ENCODE results near the gene AUTS2. TPM values are rescaled to one million over a fixed set of nuclear protein-coding genes. Genes with fewer than 3 reads are reported as not detected.

Gene AUTS2
- total and polyA plus RNA-seq, 10 of the 15 experiments (the other 5 are each of a cell fraction or from before 2014, with no cell fraction given) = 6.4 to 55.6 (median 21.6) TPM

- TF ChIP-seq BCLAF1 (IDR thresholded peaks at IDR 0.05) (no peak), GABPA (IDR thresholded peaks at IDR 0.05; ENCODE audit: low read depth) (no peak), BCL11A (IDR thresholded peaks at IDR 0.05; ENCODE audit: low read depth, low read length) (no peak), NR2C1 (IDR thresholded peaks at IDR 0.05) (no peak), ZSCAN29 (IDR thresholded peaks at IDR 0.05) (no peak), SMC3 (IDR thresholded peaks at IDR 0.05; ENCODE audit: borderline replicate concordance, low read length) (no peak), E4F1 (IDR thresholded peaks at IDR 0.05; ENCODE audit: borderline replicate concordance, partially characterized antibody) (no peak), HCFC1 (IDR thresholded peaks at IDR 0.05; ENCODE audit: low read length) (no peak), MEF2B (IDR thresholded peaks at IDR 0.05; ENCODE audit: partially characterized antibody, poor library complexity, severe bottlenecking) (no peak), ZNF207 (IDR thresholded peaks at IDR 0.05; ENCODE audit: borderline replicate concordance) (no peak), MLLT1 (IDR thresholded peaks at IDR 0.05) (peak; percentile 20; the same call in 1 of the 2 replicates), EED (IDR thresholded peaks at IDR 0.05; ENCODE audit: low read depth) (peak; percentile 30; the same call in 1 of the 2 replicates), POLR2AphosphoS2 (IDR thresholded peaks at IDR 0.05; ENCODE audit: low read depth, low read length) (no peak), ELK1 (IDR thresholded peaks at IDR 0.05; ENCODE audit: low read depth, low read length) (no peak), PAX5 (IDR thresholded peaks at IDR 0.05; ENCODE audit: borderline replicate concordance, low read depth, low read length) (no peak), MYC (IDR thresholded peaks at IDR 0.05; ENCODE audit: insufficient read depth, insufficient read length, insufficient replicate concordance, low read length, severe bottlenecking) (no peak), RAD51 (IDR thresholded peaks at IDR 0.05) (no peak), NR2F1 (conservative IDR thresholded peaks at IDR 0.05) (0 out of 2 replicates have a peak, but pooled peaks have one; percentile 13), ZZZ3 (IDR thresholded peaks at IDR 0.05; ENCODE audit: control insufficient read depth, insufficient read length, low read depth) (no peak), CBFB (IDR thresholded peaks at IDR 0.05; ENCODE audit: low read depth) (no peak)
Measured at GRCh38 chr7:69598487-69599285, 411 bp downstream of the AUTS2 start (continued).

All from GM12878 (cell line).